GM12875 (cell line): ENCODE results near the gene C17orf100.
"Not testable (repeated sequence)": the region's sequence is repeated elsewhere in the genome, so short reads cannot be mapped to it uniquely, and the experiment has no call there.

Experiments used
- H3K4me3 ChIP-seq: one replicate; pipeline ENCODE4 v1.5.1; 2011; ENCODE audit warnings: low read depth, low read length, control low read depth
- CTCF ChIP-seq: IDR thresholded peaks from 2 replicates; pipeline ENCODE4 v1.5.1; 2011; ENCODE audit warnings: low read depth, mild to moderate bottlenecking, control low read depth, inconsistent platforms, low read length, moderate library complexity, borderline replicate concordance; ENCODE audit not compliant: insufficient read depth

The C17orf100 gene

DNA sequence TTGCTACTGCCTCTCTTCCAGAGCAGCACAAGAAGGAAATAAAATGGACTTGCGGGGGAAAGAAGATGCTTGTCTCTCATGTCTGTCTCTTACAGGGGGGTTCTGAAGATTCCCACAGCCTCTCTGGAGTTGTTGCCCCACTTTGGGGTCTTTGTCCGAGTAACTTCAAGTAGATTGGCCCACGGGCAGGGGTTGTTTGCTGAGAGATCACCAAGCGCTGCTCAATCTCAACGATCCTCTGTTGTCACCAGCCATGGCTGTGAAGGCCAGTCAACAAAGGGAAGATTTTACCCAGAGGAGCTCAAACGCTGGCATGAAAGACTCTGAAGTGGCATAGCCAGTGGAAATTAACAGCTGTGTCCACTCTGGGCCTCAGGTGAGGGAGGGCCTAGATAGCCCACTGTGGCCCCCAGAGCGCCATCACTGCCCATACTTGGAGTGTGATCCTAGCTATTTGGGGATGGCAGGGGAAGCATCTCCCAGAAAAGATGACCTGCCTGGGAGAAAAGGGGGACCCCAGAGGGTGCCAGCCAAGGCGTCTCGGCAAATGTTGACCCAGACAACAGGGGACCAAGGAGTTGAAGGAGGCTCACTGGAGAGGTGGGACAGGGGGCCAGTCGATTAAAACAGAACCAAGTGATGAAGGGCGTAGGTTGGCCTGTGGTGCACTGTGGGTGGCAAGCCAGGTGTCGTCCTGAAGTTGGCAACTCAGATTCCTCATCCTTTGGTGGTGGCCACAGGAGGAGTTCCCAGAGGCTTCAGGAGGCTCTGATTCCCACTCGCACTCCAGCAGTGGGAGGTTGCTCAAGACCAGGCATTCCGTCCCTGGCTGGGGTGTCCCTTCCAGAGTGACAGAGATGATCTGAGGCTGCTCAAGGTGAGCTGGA is 33.6 kb downstream of the C17orf100 start:
- no peak overlapping the region for H3K4me3 ChIP-seq
- no peak for TF ChIP-seq CTCF

DNA sequence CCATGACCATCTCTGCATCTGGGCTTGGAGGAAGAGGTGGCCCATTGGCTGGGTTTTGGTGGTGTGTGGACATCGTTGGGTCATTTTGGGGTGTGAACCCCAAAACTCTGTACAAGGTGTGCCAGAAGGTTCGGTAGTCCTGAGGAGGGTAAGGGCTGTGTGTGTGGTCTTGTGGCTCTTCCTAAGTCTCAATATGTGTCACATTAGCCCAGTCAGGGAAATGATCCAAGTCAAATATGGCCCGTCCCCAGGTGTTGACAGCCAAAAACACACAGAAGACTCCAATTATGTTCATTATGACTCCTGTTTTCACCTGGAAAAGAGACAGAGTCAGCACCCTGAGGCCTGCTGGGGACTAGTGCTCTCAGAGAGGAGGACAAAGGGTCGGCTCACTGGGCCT is 34.5 kb downstream of the C17orf100 start:
- no peak overlapping the region for H3K4me3 ChIP-seq
- TF ChIP-seq CTCF = no peak

DNA sequence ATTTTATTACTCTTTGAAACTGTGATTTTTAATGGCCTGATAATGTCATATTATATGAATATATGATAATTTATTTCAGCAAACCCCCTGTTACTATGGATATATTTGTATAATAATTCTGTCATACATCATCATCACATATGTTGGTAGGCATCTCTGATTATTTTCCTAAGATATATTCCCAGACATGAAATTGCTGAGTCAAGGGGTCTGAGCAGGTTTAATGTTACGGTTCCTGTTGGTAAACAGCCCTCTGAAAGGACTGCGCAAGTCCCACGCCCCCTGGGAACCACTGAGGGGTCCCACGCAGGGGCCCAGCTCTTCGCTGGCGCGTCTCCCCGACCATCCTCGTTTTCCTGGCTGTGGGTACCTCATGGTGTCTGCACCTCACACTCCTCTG is 37.4 kb downstream of the C17orf100 start:
- H3K4me3 ChIP-seq = no peak overlapping the region
- no peak for TF ChIP-seq CTCF

GRCh38 chr17:6690641-6691040 is 39.1 kb downstream of the C17orf100 start:
- no peak for TF ChIP-seq CTCF
- no peak overlapping the region for H3K4me3 ChIP-seq

GRCh38 chr17:6691546-6691945 is 40.0 kb downstream of the C17orf100 start:
- H3K4me3 ChIP-seq = no peak overlapping the region
- no peak for TF ChIP-seq CTCF

GRCh38 chr17:6691958-6692357 is 40.4 kb downstream of the C17orf100 start:
- not testable (repeated sequence) for H3K4me3 ChIP-seq

DNA sequence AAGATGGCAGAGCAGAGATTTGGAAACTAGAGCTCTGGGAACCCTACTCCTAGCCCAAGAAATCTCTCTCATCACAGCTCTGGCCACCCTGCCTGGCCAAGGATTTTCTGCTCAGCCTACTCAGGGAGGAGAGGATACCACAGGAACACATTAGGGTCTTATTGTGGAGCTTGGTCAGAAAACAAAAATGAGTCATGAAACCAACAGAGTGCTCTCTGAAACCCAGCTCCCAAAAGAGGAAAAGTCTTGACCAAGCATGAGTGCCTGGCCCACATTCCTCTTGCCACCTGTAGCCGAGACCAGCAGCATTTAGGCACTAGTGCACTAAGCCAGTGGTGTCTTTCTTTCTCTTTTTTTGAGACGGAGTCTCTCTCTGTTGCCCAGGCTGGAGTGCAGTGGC is 43.5 kb downstream of the C17orf100 start:
- no peak overlapping the region for H3K4me3 ChIP-seq
- TF ChIP-seq CTCF = no peak

GRCh38 chr17:6695565-6695964 is 44.0 kb downstream of the C17orf100 start:
- TF ChIP-seq CTCF = no peak

More at GRCh38 chr17:6695565-6695964, 44.0 kb downstream of the C17orf100 start:
- H3K4me3 ChIP-seq = no peak overlapping the region
